Natural killer cell treated with Interleukin-12 subunit alpha and Interleukin-12 subunit beta and Interleukin-15 and Interleukin-18, amount 100 ng/mL, for 72 hours (primary cell): ENCODE measurements around the gene IL1RAPL2. TPM values are rescaled to one million over a fixed set of nuclear protein-coding genes. Genes with fewer than 3 reads are reported as not detected.

Source experiments
- ATAC-seq, 2 donors: fragments of 150-1000 bp; cut with Tn5 transposase in 1 of 2; sonication (Bioruptor Pico), chemical (Tn5 transposase) in 1 of 2; 2 replicates each; pipeline ENCODE4 v1.10.0; 2021
- DNase-seq: peaks from one replicate; pipeline ENCODE4 v3.0.0; 2022; ENCODE audit warnings: low spot score
- H3K27ac Mint-ChIP-seq, 2 donors: 1 replicate in 1 of 2; 2 replicates in 1 of 2; pipeline ENCODE4 v1.8.0; 2022; ENCODE audit warnings: mixed read lengths in 2 of 2, mild to moderate bottlenecking in 1 of 2, moderate library complexity in 1 of 2
- H3K27me3 Mint-ChIP-seq, 2 donors: 1 replicate in 1 of 2; 2 replicates in 1 of 2; pipeline ENCODE4 v1.8.0; 2022; ENCODE audit warnings: mixed read lengths in 2 of 2
- H3K36me3 Mint-ChIP-seq: one replicate; pipeline ENCODE4 v1.8.0; 2022; ENCODE audit warnings: mixed read lengths
- H3K4me1 Mint-ChIP-seq, 2 donors: 1 replicate in 1 of 2; 2 replicates in 1 of 2; pipeline ENCODE4 v1.8.0; 2022; ENCODE audit warnings: low read depth in 2 of 2, mixed read lengths in 2 of 2, mild to moderate bottlenecking in 1 of 2
- H3K4me3 Mint-ChIP-seq: one replicate; pipeline ENCODE4 v1.8.0; 2022; ENCODE audit warnings: mixed read lengths
- H3K9me3 Mint-ChIP-seq: 2 replicates; pipeline ENCODE4 v1.8.0; 2022; ENCODE audit warnings: mixed read lengths
- total RNA-seq, 2 donors: library from RNA; stranded (reverse); gene quantifications; one replicate each; pipeline ENCODE4 v1.2.3, GENCODE V29; 2022

Gene IL1RAPL2
- total RNA-seq, 2 donors from 2014 or later: not detected

GRCh38 chrX:105564501-105564900, 998.5 kb downstream of the IL1RAPL2 start:
- no peaks in the 10 kb centered on the region for H3K9me3 Mint-ChIP-seq
- no peak overlapping the region for H3K27ac Mint-ChIP-seq
- DNase-seq (no peak), ATAC-seq (no peak)
- no peaks in the 10 kb centered on the region for H3K36me3 Mint-ChIP-seq
- no peaks in the 10 kb centered on the region for H3K4me1 Mint-ChIP-seq
- peaks cover 0 to 3% of the 10 kb centered on the region in 2 donors for H3K27me3 Mint-ChIP-seq
- no peak overlapping the region for H3K4me3 Mint-ChIP-seq

GRCh38 chrX:105565856-105566255, 999.9 kb downstream of the IL1RAPL2 start:
- Mint-ChIP-seq H3K27me3 (peaks cover 0 to 3% of the 10 kb centered on the region in 2 donors), H3K4me1 (no peaks in the 10 kb centered on the region), H3K9me3 (no peaks in the 10 kb centered on the region), H3K27ac (no peak overlapping the region), H3K36me3 (no peaks in the 10 kb centered on the region), H3K4me3 (no peak overlapping the region)
- ATAC-seq: no peak
- no peak for DNase-seq

DNA sequence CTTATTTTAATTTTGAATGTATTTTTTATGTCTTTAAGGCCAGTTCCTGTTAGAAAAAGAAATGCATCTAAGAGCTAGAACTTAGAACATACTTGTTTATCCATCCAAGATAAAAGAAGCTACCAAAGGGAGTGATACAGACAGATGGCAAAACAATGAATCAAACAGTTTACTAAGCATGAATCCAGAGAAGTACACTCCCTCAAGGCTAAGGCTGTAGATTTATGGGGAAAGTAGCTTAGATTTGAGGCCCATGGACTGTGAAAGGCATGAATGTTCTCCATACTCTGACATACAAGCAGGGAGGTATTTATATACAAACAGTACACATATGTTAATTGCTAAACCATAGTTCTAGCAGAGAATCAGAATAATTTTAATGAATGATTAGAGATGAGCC, 1001.1 kb downstream of the IL1RAPL2 start:
- no peak overlapping the region for H3K27ac Mint-ChIP-seq
- no peak for DNase-seq
- peaks cover 0 to 3% of the 10 kb centered on the region in 2 donors for H3K27me3 Mint-ChIP-seq
- H3K4me3 Mint-ChIP-seq: no peak overlapping the region
- H3K4me1 Mint-ChIP-seq: no peaks in the 10 kb centered on the region
- H3K9me3 Mint-ChIP-seq: no peaks in the 10 kb centered on the region
- ATAC-seq: no peak
- no peaks in the 10 kb centered on the region for H3K36me3 Mint-ChIP-seq

GRCh38 chrX:105608745-105609144, 1042.7 kb downstream of the IL1RAPL2 start:
- Mint-ChIP-seq H3K4me1 (no peaks in the 10 kb centered on the region), H3K36me3 (no peaks in the 10 kb centered on the region), H3K27me3 (peaks cover 0 to 4% of the 10 kb centered on the region in 2 donors), H3K27ac (no peak overlapping the region), H3K4me3 (no peak overlapping the region), H3K9me3 (peaks cover 6% of the 10 kb centered on the region)
- DNase-seq: no peak
- ATAC-seq: no peak

GRCh38 chrX:105609530-105609929, 1043.5 kb downstream of the IL1RAPL2 start:
- H3K36me3 Mint-ChIP-seq: no peaks in the 10 kb centered on the region
- peaks cover 0 to 4% of the 10 kb centered on the region in 2 donors for H3K27me3 Mint-ChIP-seq
- DNase-seq: no peak
- no peak overlapping the region for H3K27ac Mint-ChIP-seq
- ATAC-seq: no peak
- peaks cover 6% of the 10 kb centered on the region for H3K9me3 Mint-ChIP-seq
- no peak overlapping the region for H3K4me3 Mint-ChIP-seq
- no peaks in the 10 kb centered on the region for H3K4me1 Mint-ChIP-seq

DNA sequence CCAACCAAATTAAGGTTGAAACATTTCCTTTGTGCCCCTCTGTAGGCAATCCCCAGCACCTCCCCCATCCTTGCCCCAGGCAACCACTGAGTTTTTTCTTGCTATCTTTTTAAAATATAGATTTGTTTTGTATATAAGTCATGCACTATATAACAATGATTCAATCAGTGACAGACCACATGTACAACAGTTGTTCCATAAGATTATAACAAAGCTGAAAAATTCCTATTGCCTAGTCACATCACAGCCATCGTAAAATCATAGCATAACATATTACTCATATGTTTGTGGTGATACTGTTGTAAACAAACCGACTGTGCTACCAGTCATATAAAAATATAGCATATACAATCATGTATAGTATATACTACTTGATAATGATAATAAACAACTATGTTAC, 1044.4 kb downstream of the IL1RAPL2 start:
- Mint-ChIP-seq H3K9me3 (peaks cover 3% of the 10 kb centered on the region), H3K27ac (no peak overlapping the region), H3K4me1 (no peaks in the 10 kb centered on the region), H3K27me3 (peaks cover 0 to 4% of the 10 kb centered on the region in 2 donors), H3K36me3 (no peaks in the 10 kb centered on the region), H3K4me3 (no peak overlapping the region)
- no peak for DNase-seq
- no peak for ATAC-seq

DNA sequence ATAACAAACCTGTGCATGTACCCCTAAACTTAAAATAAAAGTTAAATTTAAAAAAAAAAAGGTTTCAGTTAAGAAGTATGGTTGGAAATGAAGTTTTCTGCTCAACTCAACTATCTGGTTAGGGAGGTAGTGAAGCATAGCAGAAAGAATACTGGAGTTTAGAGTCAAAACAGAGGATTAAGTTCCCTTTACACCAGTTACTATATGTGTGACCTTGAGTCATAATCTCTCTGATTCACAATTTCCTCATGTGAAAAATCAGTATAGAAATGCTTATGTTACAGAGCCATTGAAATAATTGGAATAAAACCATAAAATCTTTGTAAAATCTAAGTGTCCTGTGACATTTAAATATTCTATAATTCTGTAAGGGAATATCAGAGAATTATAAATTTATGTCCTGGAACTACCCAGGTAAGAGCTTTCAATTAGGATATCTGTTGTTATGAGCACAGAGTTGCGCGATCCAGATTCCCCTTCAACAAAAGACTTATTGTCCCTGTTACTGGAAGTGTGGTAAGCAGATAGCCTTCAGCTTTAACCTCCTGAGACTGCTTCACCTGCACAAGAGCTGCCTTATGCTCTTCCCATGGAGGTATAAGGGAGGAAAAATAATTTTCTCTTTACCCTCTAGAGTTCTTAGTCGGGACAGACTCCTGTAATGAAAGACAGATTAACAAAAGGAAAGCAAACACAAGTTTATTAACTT, 1052.5 kb downstream of the IL1RAPL2 start:
- ATAC-seq (no peak), DNase-seq (no peak)
- H3K36me3 Mint-ChIP-seq: no peaks in the 10 kb centered on the region
- no peak overlapping the region for H3K27ac Mint-ChIP-seq
- H3K4me1 Mint-ChIP-seq: no peaks in the 10 kb centered on the region
- H3K9me3 Mint-ChIP-seq: peaks cover 2% of the 10 kb centered on the region
- no peak overlapping the region for H3K4me3 Mint-ChIP-seq
- peaks cover 0 to 2% of the 10 kb centered on the region in 2 donors for H3K27me3 Mint-ChIP-seq

- no peak for DNase-seq
- Mint-ChIP-seq H3K4me3 (no peak overlapping the region), H3K27ac (no peak overlapping the region), H3K4me1 (no peaks in the 10 kb centered on the region), H3K9me3 (peaks cover 14% of the 10 kb centered on the region), H3K27me3 (peaks cover 0 to 6% of the 10 kb centered on the region in 2 donors), H3K36me3 (no peaks in the 10 kb centered on the region)
- ATAC-seq: no peak
These were observed 1068.2 kb downstream of the IL1RAPL2 start for GRCh38 chrX:105634180-105634579.

GRCh38 chrX:105635794-105636193, 1069.8 kb downstream of the IL1RAPL2 start:
- DNase-seq (no peak), ATAC-seq (no peak)
- Mint-ChIP-seq H3K9me3 (peaks cover 11% of the 10 kb centered on the region), H3K27me3 (peaks cover 0 to 4% of the 10 kb centered on the region in 2 donors), H3K27ac (no peak overlapping the region), H3K36me3 (no peaks in the 10 kb centered on the region), H3K4me3 (no peak overlapping the region), H3K4me1 (no peaks in the 10 kb centered on the region)

DNA sequence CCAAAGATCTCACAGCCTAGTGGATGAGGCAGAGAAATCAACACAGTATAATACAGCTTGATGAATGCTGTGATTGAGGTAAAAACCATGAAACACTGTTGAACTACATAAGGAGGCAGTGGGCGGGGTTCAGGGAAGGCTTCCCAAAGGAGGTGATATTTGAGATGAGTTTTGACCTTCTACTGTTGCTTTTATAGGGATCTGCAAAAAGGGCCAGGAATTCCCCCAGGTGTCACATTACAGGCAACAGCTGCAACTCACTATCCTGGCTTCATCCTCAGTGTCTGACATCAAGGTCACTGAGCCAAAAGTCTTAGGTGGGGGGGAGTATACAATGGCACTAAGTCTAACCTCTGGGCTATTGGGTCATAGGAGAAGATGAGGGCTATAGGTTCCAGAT, 1070.7 kb downstream of the IL1RAPL2 start:
- Mint-ChIP-seq H3K4me3 (no peak overlapping the region), H3K27me3 (peaks cover 0 to 4% of the 10 kb centered on the region in 2 donors), H3K9me3 (peaks cover 11% of the 10 kb centered on the region), H3K36me3 (no peaks in the 10 kb centered on the region), H3K4me1 (no peaks in the 10 kb centered on the region), H3K27ac (no peak overlapping the region)
- DNase-seq (no peak), ATAC-seq (no peak)

- H3K9me3 Mint-ChIP-seq: peaks cover 13% of the 10 kb centered on the region
- ATAC-seq: no peak
- no peak for DNase-seq
- no peak overlapping the region for H3K27ac Mint-ChIP-seq
- peaks cover 5% of the 10 kb centered on the region for H3K36me3 Mint-ChIP-seq
- H3K4me3 Mint-ChIP-seq: no peak overlapping the region
- no peaks in the 10 kb centered on the region for H3K4me1 Mint-ChIP-seq
- peaks cover 0 to 2% of the 10 kb centered on the region in 2 donors for H3K27me3 Mint-ChIP-seq
These were observed 1079.8 kb downstream of the IL1RAPL2 start for GRCh38 chrX:105645667-105646357.

GRCh38 chrX:105646592-105647372, 1080.8 kb downstream of the IL1RAPL2 start:
- Mint-ChIP-seq H3K4me1 (no peaks in the 10 kb centered on the region), H3K27me3 (peaks cover 0 to 2% of the 10 kb centered on the region in 2 donors), H3K27ac (no peak overlapping the region), H3K36me3 (peaks cover 5% of the 10 kb centered on the region), H3K9me3 (peaks cover 13% of the 10 kb centered on the region), H3K4me3 (no peak overlapping the region)
- ATAC-seq: no peak
- no peak for DNase-seq

DNA sequence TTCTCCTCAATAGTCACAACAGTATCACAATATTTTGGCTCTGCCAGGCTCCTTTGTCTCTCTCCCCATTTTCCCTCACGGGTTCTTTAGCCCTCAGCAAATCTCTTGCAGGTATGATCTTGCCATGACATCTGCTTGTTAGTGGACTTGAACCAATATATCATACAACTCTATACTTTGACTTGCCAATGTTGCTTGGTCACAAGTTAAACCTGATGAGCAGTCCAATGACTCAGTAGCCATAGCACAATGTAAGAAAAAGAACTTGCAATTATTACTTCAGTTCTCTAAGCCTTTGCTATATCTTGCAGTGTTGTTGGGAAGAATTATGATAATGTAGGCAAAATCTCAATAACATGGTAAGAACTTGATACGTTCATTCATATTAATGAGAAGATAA, 1081.8 kb downstream of the IL1RAPL2 start:
- Mint-ChIP-seq H3K36me3 (peaks cover 5% of the 10 kb centered on the region), H3K9me3 (peaks cover 13% of the 10 kb centered on the region), H3K27me3 (peaks cover 0 to 2% of the 10 kb centered on the region in 2 donors), H3K27ac (no peak overlapping the region), H3K4me1 (no peaks in the 10 kb centered on the region), H3K4me3 (no peak overlapping the region)
- ATAC-seq (no peak), DNase-seq (no peak)

DNA sequence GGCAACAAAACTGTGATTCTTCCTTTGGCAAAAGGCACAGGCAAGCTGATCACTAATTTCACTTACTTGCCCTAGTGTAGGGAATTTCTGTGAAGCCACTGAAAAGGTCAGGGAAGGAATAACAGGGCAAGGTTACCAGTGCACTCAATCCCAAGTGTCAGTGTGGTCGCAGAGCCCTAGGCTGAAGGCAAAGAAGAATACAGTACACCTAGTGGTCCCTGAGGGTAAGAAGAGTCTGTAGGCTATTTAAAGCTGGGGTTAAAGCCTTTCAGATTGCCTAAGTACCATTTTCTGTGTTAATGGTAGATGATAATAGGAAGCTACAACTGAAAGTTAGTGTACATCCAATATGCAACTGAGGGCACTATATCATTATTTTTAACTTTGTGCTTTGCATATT, 1082.7 kb downstream of the IL1RAPL2 start:
- H3K4me1 Mint-ChIP-seq: no peaks in the 10 kb centered on the region
- DNase-seq (no peak), ATAC-seq (no peak)
- peaks cover 5% of the 10 kb centered on the region for H3K36me3 Mint-ChIP-seq
- peaks cover 13% of the 10 kb centered on the region for H3K9me3 Mint-ChIP-seq
- peaks cover 0 to 4% of the 10 kb centered on the region in 2 donors for H3K27me3 Mint-ChIP-seq
- H3K4me3 Mint-ChIP-seq: no peak overlapping the region
- no peak overlapping the region for H3K27ac Mint-ChIP-seq
